ENCODE results near the gene TRIM22.

TRIM22 gene

DNA sequence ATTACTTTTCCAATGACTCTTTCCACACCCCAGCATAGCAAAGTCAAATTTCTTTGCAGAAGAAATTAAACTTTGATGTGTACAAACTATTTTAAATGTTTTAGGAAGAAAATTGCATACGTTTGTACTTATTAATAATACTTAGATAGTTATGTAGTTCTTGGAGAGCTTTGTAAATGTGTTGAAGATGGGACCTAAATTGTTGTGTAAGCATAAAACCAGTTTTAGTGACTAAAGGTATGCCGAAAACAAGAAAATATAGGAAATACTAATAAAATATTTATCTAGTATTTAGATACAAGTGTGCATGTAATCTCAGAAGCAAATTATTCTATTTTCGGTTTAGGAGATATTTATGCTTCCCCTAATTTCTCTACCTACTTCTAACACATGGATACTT, 60.2 kb downstream of the TRIM22 start:
- no peak for DNase-seq

DNA sequence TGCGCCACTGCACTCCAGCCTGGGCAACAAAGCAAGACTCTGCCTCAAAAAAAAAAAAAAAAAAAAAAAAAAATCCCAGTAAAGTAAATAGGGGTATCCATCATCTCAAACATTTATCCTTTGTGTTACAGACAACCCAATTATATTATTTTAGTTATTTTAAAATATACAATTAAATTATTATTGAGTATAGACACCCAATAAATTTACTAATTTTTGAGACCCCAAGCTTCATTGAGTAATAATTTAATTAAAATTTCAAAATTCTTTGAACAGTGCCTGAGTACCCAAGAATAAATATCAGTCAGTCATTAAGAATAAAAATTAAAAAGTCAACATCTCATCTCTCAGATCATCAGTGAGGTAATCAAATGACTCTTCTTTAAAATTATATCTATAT, 64.4 kb downstream of the TRIM22 start, which contains the start of gene OR52N4:
Gene OR52N4, plus strand, starts transcription at position 301 of the 400 bp plus-strand sequence. CDS start 498 bp downstream, outside the sequence.
- no peak for DNase-seq
